Measurements from ENCODE around the gene PTGR1.

DNA sequence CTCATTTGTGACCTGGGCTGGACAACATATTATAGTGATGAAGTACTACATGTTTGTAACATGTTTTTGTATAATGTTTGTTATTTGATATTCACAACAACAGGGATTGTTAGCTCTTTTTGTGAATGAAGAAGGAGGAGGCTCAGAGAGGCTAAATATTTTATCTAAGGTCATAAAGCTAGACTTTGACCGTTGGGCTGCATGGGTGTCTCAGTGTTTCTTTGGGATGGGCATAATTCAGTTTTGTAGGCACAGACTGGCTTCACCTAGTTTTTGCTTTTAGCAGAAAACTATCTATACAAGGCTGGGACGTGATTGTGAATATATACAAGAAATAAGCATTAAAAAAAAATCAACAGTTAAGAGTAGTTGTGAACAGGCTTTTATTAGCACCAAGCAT is 47.0 kb upstream of the PTGR1 start:
- no peak for TF ChIP-seq POLR2A (IDR thresholded peaks at IDR 0.05)
- TF ChIP-seq, protein P1, sequence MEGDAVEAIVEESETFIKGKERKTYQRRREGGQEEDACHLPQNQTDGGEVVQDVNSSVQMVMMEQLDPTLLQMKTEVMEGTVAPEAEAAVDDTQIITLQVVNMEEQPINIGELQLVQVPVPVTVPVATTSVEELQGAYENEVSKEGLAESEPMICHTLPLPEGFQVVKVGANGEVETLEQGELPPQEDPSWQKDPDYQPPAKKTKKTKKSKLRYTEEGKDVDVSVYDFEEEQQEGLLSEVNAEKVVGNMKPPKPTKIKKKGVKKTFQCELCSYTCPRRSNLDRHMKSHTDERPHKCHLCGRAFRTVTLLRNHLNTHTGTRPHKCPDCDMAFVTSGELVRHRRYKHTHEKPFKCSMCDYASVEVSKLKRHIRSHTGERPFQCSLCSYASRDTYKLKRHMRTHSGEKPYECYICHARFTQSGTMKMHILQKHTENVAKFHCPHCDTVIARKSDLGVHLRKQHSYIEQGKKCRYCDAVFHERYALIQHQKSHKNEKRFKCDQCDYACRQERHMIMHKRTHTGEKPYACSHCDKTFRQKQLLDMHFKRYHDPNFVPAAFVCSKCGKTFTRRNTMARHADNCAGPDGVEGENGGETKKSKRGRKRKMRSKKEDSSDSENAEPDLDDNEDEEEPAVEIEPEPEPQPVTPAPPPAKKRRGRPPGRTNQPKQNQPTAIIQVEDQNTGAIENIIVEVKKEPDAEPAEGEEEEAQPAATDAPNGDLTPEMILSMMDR (IDR thresholded peaks at IDR 0.05 in 4 of 5, conservative IDR thresholded peaks at IDR 0.05 in 1 of 5): no peak

Data from gastrocnemius medialis (tissue), 4 donors.